Stimulated activated CD8-positive, alpha-beta memory T cell treated with anti-CD3 and anti-CD28 coated beads, Interleukin-15, amount 100 ng/mL, for 48 hours (primary cell): ENCODE results near the gene ABHD2.
"Not testable (repeated sequence)": the region's sequence is repeated elsewhere in the genome, so short reads cannot be mapped to it uniquely, and the experiment has no call there.

Experiments
- DNase-seq, 2 donors: peaks; one replicate each; pipeline ENCODE4 v3.0.0-alpha.2; 2020; ENCODE audit warnings: low read depth in 2 of 2

ABHD2 gene

DNA sequence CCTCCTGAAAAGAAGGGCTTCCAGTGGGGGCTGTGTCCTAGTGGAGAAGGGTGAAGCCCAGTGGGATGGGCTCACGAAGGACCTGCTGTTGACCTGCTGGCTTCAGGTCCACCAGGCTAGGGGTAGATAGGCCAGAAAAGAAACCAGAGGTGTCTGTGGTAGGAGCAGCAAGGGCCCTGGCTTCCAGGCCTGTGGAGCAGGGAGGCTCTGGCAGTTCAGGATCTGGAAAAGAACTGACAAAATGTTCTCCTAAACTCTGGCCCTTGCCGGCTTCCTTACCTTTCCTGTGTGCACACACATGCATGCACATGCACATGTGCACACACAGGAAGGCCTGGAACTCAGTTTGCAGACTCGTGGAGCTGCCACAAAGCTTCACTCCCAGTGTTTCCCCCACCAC is 49.7 kb downstream of the ABHD2 start:
- DNase-seq, result no peak

DNA sequence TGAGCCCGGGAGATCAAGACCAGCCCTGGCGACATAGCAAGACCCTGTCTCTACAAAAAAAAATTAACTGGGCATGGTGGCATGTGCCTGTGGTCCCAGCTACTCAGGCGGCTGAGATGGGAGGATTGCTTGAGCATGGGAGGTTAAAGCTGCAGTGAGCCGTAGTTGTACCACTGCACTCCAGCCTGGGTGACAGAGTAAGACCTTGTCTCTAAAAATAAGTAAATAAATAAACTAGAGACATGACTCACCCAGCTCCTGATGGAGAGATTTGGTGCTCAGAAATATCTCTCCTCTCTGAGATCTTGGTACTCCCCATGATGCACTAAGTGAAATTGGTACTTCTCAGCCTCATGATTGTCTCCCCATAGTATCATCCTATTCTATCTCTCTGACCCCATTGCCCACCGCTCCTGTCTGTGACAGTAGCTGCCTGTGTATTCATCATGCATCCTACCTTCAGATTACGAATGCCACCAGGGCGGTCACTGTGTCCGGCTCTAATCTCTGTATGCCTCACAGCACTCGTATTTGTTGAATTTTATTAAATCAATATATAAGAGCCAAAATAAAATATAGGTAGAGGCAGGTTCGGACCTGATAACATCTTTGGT is 50.9 kb downstream of the ABHD2 start:
- DNase-seq, result no peak

DNA sequence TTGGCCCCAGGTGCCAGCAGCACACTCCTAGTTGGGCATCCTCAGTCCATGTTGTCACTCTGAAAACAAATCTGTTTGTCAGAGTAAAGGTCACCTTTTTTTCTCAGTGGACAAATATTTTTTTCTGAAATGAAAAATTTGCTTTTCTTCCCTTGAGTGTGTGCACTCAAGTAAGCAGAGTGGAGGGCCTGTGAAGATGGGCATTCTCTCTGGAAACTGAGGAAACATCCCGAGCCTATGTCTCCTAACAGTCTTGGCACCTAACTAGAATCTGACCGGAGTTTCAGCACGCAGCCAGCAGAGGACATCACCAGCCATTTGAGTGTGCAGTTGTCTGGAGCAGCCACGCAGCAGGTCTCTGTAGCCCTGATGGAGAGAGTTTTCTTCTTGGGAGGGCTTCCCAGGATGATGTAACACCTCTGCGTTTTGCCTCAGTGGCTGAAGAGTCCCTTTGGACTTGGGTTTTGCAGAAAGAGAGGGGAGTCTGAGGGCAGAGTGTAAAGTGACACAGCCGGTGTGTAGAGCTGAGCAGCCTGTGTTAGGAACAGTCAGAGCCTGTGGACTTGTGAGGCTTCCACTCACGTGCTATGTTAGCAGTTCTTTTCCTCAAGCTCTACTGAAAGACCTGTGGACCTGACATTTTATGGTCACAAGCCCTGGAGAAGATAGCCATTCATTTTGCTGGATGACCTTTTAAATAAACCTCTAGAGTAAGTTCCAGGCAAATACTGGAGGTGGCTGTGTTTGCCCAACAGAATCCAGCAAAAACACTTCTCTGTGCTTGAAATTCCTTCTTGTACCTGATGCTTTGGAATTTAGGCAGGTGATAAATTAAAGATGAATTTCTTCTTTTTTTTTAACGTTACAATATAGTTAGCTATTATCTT is 51.6 kb downstream of the ABHD2 start:
- no peak for DNase-seq

DNA sequence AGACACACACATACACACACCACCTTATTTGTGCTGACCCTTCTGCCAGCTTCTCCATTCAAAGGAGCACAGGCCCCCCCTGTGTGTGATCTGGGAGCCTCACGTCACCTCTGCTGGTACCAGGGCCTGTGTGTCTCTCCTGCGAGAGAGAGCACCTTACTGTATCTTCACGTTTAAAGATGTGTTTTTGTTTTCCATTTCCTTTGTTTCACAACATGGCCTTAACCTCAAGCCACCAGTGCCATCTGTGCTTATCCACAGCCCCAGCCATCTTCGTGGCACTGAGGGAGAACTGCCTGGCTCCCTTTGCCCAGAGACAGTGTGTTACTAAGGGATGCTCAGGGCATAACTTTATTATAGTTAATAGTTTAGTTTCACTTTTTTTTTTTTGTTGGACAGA is 52.3 kb downstream of the ABHD2 start:
- no peak for DNase-seq

DNA sequence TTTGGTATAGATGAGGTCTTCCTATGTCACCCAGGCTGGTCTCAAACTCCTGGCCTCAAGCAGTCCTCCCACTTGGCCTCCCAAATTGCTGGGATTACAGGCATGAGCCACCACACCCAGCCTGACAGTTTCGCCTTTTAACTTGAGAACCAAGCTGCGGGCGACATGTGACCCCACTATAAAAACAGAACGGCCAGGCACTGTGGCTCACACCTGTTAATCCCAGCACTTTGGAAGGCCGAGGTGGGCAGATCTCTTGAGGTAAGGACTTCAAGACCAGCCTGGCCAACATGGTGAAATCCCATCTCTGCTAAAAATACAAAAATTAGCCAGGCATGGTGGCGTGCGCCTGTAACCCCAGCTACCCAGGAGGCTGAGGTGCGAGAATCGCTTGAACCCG is 52.9 kb downstream of the ABHD2 start:
- DNase-seq, result not testable (repeated sequence)

DNA sequence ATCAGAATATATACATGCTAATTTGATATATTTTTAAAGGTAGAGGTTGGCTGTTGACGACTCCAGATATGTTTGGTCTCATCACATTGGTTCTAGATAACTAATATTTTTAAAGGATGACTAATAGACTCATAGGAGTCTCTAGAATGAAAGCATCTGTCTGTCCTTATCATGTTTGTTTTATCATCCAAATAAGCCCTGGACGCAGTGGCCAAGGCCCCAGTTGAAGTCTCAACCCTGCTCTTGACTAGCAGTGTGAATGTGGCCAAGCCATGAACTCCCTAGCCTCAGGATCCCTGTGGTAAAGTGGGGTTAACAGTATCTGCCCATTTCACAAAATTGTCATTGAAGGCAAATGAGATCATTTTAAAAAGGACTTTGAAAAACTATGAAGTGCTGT is 53.6 kb downstream of the ABHD2 start:
- DNase-seq, result no peak

DNA sequence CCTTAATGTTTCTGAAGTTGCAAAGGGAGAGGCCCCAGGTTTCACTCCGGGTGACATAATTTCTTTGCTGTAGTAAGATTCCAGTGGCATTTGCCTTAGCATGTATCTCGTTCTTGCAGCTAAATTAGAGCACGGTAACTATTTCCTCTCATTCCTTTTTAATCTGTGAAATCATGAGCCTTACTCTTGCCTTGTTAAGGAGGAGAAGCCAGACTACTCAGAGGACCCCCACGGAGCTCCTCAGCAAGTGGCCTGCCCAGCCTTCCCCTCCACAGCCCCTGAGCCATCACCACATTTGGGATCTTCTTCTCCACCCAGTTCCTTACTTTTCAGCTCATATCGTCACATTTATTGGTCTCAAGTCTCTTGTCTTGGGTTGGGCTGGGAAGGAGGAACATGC is 54.2 kb downstream of the ABHD2 start:
- no peak for DNase-seq

DNA sequence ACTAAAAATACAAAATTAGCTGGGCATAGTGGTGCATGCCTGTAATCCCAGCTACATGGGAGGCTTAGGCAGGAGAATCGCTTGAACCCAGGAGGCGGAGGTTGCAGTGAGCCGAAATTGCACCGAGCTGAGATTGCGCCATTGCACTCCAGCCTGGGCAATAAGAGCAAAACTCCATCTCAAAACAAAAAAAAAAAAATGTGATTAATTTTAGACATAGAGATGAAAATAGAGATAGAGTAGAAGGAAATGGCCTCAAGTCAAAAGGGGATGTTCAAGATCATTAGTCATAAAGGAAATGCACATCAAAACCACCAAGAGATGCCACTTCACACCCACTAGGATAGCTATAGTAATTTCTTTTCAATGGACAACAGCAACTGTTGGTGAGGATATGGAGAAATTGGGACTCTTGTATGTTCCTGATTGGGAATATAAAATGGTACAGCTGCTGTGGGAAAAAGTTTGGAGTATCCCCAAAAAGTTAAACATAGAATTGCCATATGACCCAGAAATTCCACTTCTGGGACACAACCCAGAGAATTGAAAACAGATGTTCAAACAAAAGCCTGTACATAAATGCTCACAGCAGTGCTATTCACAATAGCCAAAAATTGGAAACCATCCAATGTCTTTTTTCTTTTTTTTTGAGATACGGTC is 55.4 kb downstream of the ABHD2 start:
- no peak for DNase-seq

DNA sequence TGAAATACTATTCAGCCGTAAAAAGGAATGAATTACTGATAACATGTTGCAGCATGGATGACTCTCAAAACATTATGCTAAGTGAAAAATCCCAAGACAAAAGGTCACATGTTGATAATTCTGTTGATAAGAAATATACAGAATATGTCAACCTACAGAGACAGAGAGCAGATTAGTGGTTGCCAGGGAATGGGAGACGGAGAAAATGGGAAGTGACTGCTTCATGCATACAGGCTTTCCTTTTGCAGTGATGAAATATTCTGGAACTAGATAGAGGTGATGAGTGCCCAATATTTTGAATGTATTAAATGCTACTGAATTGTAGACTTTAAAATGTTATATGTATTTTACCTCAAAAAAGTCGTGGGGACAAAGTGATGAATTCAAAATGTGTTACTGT is 56.2 kb downstream of the ABHD2 start:
- no peak for DNase-seq

DNA sequence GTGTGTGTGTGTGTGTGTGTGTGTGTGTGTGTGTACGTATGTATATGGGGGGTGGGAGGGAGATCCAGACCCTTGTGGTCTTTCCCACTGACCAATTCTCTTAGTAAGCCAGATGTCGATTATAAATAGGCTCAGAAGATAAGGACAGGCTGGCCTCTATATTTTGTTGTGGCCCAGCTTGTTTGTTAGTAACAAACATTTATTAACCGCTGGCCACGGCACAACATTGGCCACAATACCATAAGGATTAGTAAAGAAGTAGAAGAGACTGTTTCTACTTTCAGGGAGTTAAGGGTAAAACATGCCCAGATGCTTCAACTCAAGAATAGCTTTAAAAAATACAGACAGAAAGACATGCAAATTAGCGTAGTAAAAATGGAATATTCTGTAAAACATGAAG is 58.1 kb downstream of the ABHD2 start:
- no peak for DNase-seq

DNA sequence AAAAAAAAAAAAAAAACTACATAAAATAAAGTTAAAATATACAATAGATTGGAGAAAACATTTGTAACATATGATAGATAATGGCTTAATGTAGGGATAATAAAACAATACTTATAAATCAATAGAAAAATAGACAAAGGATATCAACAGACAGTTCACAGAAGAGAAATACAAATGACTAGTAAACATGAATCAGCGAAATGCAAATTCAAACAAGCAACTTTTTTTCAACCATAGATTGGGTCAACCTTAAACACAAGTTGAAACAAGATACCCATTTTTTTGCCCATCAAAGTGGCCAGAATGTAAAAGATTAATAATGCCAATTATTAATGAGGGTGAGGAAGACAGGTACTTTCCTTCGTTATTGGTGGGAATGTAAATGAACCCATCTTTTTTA is 59.9 kb downstream of the ABHD2 start:
- DNase-seq, result no peak

DNA sequence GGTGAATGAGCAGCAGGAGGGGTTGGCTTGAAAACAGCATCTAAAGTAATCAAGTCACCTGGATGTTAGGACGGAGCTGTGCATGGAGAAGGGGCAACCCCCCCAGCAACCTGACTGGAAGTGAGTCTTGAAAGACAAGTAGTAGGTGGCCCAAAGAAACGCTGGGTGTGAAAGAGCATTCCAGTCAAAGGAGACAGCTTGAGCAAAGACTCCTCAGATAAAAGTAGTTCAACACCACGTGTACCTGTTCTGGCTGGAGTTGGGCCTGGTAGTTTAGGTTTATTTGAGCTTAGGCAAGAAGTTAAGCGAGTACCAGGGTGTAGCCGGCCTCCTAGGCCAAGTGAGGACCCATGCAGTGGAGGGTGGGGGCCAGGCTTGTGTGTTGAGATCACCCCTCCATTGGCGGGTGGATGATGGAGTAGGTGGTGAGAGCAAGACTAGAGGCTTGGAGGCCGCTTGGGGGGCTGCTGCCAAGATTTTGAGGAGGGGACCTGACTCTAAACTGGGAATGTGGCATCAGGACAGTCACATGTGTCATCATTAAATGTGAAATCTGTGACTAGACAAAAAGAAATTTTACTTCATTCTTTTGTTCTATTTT is 61.3 kb downstream of the ABHD2 start:
- no peak for DNase-seq

DNA sequence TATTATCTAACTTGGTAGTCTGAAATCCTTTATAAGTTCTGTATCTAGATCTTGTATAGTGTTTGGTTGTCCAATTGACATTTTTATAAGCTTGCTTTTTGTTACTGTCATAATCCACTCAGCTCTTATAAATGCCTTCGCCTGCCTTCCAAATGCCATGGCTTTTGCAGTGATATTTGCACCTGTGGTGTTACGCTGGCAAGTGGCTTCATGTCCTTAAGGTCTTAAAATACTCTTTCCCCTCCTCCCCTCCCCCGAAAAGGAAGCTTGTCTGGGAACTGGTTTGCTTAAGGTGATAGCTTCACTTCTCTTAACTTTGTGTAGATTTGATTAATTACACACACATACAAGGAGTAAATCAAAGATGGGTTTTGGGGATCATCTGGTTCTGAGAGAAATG is 62.0 kb downstream of the ABHD2 start:
- DNase-seq, result no peak

DNA sequence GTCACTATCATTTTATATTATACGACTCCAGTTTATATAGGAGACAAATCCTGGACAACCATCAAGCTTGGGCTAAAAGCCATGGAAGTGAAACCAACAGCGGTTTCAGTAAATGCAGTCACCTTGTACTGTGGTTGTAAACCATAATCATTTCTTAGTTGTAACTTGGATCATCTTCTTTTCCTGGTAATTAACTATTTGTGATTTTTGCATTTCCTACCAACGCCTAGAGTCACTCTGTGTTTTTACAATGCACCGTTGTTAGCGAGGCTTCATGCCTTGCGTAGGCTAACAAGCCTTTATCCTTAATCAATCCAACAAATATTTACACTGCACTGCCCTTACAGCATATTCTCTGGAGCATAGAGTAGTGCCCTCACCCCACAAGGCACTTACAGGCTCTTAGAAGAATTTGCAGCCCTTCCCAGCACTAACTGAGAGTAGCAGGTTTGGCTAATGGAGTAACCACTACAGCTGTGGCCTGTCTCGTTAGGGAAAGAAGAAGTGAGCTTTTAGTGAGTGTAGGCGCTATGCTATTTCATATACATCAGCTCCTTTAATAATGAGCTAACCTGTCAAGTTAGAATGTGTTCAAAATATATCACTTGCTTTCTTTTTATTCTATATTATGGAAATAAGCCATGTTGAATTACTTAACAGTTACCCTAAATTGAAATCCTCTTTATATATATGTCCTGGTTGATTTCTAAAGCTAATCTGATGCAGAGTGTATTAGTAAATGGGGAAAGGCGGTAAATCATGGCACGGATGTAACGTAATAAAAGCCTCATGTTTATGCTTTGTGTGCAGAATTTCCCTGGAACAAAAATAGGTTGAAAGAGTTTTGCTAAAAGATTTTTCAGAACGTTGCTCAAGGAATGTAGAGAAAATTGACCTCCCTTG is 62.8 kb downstream of the ABHD2 start:
- DNase-seq, result no peak

DNA sequence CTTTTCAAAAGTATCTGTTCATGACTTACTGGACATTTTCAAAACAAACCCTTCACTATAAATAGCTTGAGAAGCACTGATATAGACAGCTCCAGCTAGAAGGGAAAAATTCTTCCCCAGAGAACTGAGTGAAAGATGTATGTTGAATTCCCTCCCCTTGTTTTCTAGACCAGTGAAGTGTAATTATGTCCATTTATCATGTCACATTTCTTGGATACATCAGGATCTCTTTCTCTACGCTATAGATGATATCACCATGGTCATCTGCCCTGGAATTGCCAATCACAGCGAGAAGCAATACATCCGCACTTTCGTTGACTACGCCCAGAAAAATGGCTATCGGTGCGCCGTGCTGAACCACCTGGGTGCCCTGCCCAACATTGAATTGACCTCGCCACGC is 66.9 kb downstream of the ABHD2 start:
- DNase-seq, result no peak

DNA sequence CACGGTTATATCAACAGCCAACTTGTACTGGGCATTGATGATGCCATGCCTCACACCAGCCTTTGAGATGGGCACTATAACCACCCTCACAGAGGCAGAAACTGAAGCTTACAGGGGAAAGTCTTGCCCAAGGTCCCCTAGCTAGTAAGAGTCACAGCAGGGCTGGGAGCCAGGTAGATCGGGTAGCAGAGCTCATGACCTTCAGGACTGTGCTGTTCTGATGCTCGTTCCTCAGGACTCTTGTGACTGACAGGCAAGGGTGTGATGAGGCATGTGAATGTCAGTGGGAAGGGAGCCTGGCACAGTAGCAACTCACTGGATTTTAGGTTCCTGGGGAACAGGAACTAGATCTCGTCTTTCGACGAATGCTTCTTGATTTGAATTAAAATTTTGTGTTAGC is 67.4 kb downstream of the ABHD2 start:
- no peak for DNase-seq

DNA sequence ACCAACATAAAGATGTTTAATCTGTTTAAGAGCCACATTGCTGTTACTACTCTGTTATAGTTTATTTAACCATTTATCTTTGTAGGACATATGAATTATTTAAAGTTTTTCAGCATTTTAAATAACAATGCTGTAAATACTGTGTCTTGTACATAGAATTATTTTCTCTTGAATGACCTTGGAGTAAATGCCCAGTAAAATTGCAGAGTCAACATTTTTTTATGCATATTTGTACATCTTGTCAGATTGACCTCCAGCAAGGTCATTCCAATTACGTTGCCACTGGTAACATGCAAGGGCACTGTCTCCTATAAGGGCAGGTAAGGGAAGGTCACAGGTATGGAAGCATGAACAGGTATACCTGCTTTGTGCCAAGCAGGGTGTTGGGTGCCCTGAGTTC is 68.8 kb downstream of the ABHD2 start:
- no peak for DNase-seq

DNA sequence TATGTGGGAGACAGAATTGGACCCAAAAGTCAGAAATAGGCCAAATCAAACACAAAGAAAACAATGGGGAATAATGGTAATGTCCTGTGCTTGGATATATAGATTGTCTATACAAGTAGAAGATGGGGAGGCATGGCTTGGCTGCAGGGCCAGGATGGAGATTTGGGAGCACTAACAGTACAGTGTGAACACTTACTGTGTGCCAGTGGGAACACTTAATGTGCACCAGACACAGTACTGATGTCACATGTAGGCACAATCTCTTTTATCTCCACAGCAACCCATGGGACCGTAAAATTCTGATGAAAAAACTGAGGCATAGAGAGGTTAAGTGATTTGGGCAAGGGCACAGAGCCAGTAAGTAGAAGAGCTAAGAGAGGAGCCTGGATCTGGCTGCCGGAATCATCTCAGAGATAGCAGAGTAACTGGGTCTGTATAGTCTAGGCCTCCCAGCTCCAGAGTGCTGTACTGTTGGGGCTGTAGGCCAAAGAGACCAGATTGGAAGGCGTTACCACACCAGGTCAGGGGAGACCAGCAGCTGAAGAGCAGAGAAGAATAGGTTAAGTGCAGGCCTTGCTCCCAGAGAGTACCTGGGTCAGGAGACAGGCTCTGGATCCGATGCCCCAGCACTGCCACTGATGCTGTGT is 69.8 kb downstream of the ABHD2 start:
- no peak for DNase-seq

DNA sequence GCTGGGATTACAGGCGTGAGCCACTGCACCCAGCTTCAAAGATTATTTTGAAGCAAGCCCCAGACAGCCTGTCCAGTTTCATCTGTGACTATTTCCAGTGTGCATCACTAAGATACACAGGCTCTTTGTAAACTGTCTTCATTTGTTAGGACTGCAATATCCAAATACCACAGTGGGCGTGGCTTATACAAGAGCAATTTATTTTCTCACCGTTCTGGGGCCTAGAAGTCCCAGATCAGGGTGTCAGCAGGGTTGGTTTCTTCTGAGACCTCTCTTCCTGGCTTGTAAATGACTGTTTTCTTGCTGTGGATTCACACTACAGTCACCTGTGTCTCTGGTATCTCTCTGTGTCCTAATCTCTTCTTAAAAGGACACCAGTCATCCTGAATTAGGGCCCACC is 73.4 kb downstream of the ABHD2 start:
- DNase-seq, result no peak

DNA sequence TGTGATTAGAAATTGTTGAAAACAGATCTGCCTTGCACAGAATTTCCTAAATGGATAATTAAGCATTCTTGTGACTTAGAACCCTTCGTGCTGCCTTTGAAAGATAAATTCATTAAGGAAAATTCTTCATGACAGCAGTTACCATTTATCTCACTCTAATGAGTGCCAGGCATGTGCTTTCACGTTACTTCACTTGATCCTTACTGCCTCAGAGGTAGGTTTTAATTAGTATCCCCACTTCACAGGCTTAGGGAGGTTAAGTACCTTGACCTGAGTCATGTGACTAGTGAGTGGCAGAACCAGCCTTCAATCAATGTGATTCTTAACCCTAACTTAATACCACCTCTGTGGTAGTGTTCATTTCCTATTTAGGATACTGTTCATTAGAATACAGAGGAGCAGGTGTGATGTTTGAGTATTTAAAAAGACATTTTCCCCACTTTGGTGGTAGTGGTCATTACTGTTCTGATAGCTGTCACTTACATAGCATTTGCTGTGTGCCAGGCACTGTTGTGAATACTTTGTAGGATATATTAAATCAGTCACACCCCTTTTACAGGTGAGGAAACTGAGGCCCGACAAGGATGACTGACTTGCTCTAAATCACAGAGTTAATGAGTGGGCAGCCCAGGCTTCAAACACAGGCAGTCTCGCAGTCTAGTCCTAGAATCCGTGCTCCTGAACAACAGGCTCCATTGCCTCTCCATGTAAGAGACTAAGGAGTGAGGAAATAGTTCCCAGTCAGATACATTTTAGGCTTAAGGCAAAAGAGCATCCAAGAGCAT is 75.2 kb downstream of the ABHD2 start:
- no peak for DNase-seq
